Stimulated activated naive CD8-positive, alpha-beta T cell treated with anti-CD3 and anti-CD28 coated beads, Interleukin-15, Interleukin-2, amounts not matched to agents 100 ng/mL and 50 ng/mL, for 24 hours (primary cell): ENCODE measurements around the gene ACADS.

Source experiments
- H3K27ac Mint-ChIP-seq: one replicate; pipeline ENCODE4 v1.8.0; 2021; ENCODE audit warnings: mild to moderate bottlenecking, mixed read lengths
- H3K27me3 Mint-ChIP-seq: one replicate; pipeline ENCODE4 v1.8.0; 2021; ENCODE audit warnings: mixed read lengths
- H3K36me3 Mint-ChIP-seq: one replicate; pipeline ENCODE4 v1.8.0; 2021; ENCODE audit warnings: low read depth, mixed read lengths
- H3K4me1 Mint-ChIP-seq: one replicate; pipeline ENCODE4 v1.8.0; 2021; ENCODE audit warnings: low read depth, mixed read lengths
- H3K4me3 Mint-ChIP-seq: one replicate; pipeline ENCODE4 v1.8.0; 2021; ENCODE audit warnings: mild to moderate bottlenecking, mixed read lengths
- H3K9me3 Mint-ChIP-seq: one replicate; pipeline ENCODE4 v1.8.0; 2021; ENCODE audit warnings: mixed read lengths

The ACADS gene

GRCh38 chr12:120750806-120751205 lies 25.2 kb downstream of the ACADS start:
- Mint-ChIP-seq H3K4me1 (peaks cover 12% of the 10 kb centered on the region), H3K27ac (no peak overlapping the region), H3K27me3 (peaks cover 5% of the 10 kb centered on the region), H3K36me3 (no peaks in the 10 kb centered on the region), H3K9me3 (no peaks in the 10 kb centered on the region), H3K4me3 (no peak overlapping the region)

DNA sequence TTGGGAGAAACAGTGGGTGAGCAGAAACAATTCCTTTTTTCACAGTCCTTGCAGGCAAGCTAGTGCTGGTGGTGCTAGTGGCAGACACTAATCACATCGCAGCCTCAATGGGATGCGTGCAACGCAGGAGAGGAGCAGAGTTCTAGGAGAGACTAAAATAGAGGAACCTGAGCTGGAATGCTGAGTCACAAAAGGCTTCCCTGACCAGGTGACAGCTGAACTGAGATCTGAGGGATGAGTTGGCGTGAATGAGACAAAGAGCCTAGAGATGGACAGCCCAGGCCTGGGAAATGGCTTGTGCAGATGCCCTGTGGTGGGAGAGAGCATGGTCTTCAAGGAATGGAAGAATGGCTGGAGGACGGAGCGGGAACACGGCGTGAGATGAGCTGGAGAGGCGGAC lies 25.8 kb downstream of the ACADS start:
- Mint-ChIP-seq H3K27me3 (peaks cover 5% of the 10 kb centered on the region), H3K36me3 (no peaks in the 10 kb centered on the region), H3K4me1 (peaks cover 12% of the 10 kb centered on the region), H3K4me3 (no peak overlapping the region), H3K27ac (no peak overlapping the region), H3K9me3 (no peaks in the 10 kb centered on the region)

DNA sequence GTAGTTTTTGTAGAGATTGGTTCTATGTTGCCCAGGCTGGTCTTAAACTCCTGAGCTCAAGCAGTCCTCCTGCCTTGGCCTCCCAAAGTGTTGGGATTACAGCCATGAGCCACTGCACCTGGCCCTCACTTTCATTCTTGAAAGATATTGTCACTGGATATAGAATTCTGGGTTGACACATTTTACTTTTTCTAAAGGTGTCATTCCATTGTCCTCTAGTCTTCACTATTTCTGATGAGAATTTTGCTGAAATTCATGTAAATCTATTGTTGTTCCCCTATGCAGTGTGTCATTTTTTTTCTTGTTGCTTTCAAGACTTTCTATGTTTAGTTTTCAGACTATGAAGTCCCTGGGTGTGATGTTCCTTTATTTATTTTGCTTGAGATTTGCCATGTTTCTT lies 29.2 kb downstream of the ACADS start:
- Mint-ChIP-seq H3K36me3 (no peaks in the 10 kb centered on the region), H3K27ac (no peak overlapping the region), H3K4me1 (peaks cover 12% of the 10 kb centered on the region), H3K27me3 (peaks cover 5% of the 10 kb centered on the region), H3K4me3 (no peak overlapping the region), H3K9me3 (no peaks in the 10 kb centered on the region)

- Mint-ChIP-seq H3K27me3 (peaks cover 5% of the 10 kb centered on the region), H3K9me3 (no peaks in the 10 kb centered on the region), H3K4me1 (peaks cover 12% of the 10 kb centered on the region), H3K36me3 (no peaks in the 10 kb centered on the region), H3K4me3 (no peak overlapping the region), H3K27ac (no peak overlapping the region)
These were observed 29.6 kb downstream of the ACADS start for GRCh38 chr12:120755269-120755668.

GRCh38 chr12:120757226-120757742 lies 31.7 kb downstream of the ACADS start:
- H3K9me3 Mint-ChIP-seq = no peaks in the 10 kb centered on the region
- peaks cover 12% of the 10 kb centered on the region for H3K4me1 Mint-ChIP-seq
- no peak overlapping the region for H3K4me3 Mint-ChIP-seq
- peaks cover 3% of the 10 kb centered on the region for H3K27me3 Mint-ChIP-seq
- peaks cover 6% of the 10 kb centered on the region for H3K36me3 Mint-ChIP-seq
- H3K27ac Mint-ChIP-seq = no peak overlapping the region

DNA sequence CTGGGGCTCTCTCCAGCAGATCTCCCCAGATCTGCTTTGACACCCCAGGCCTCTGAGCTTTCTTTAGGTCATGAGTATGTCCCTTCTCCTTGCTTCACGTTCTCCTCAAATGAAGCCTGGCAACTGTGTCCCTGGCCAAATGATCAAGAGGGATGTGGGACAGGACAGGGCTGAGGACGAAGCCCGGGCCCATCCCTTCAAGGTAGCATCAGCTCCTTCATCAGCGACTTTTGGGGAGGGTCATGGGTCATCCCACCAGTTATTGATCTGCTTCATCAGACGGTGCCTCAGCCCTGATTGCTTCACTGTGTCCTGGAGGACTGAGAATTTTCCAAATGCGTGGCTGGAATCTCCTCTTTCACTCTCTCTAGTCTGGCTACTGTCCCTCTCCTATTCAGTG lies 32.3 kb downstream of the ACADS start:
- Mint-ChIP-seq H3K36me3 (peaks cover 8% of the 10 kb centered on the region), H3K27me3 (no peaks in the 10 kb centered on the region), H3K9me3 (no peaks in the 10 kb centered on the region), H3K4me1 (peaks cover 12% of the 10 kb centered on the region), H3K27ac (no peak overlapping the region), H3K4me3 (no peak overlapping the region)

DNA sequence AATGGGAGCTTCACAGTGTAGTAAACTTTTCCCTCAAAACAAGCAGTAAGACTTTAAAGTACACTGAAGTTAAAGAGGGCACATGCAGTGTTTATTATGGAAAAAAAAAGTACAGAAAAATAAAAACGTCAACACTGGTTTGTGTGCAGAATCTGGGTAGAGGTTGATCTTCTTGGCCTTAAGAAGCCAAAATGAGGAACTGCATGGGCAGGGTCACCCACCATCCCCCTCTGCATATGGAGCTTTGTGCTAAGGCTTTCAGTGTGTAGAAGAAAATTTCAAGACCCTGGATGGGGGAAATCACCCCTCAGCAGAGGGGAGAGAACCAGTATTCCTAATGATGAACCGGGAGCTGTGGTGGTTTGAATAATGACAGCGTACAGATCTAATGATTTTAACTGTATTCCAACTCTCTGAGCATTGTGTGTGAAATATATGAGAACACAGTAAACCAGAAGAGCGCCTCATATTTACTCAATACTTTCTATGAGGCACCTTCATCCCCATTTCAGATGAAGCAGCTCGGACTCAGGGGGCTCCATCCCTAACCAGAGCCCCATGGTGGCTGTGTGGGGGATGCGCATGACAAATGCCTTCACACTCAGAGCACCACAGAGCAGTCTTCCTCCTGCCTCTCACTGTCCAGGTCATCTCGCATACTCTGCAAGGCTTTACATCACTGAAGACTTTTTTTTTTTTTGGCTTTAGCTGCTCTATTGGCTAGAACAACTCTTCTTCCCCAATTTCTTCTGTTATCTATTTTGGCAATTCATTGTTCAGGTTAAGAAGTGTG lies 33.4 kb downstream of the ACADS start:
- Mint-ChIP-seq H3K36me3 (peaks cover 8% of the 10 kb centered on the region), H3K27ac (no peak overlapping the region), H3K27me3 (no peaks in the 10 kb centered on the region), H3K4me1 (peaks cover 8% of the 10 kb centered on the region), H3K4me3 (no peak overlapping the region), H3K9me3 (no peaks in the 10 kb centered on the region)

DNA sequence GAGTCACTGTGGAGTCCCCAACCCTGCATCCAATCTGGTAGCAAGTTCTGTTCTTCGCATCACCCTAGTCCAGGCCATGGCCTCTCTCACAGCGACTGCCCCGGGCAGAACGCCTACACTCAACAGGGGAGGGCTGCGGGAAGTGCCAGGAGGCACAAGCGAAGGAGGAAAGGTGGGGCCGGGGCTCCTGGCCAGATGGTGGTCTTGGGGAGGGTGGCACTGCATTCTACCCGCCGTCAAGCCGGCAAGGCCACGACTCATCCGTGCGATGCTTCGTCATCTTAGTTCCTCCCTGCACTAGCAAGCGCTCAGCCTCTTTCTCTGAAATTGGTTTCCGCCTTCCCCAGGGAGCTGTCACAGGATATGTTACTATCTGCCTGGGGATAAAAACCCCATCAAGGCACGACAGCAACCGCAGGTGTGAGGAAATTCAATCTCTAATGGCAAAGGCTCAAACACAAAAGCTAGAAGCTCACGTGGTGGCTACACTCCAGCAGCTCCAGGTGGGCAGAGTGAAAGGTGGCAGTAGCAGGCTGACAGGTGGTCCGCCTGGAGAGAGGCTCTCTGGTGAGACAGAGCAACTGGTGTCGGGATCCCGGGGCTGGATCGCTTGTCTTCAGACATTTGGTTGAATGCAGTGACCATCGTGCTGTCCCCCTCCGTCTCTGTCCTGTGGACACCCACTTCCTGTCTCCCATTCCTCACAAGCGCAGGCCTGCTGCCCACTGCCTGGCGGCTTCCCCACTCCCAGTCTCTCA lies 34.1 kb downstream of the ACADS start:
- Mint-ChIP-seq H3K4me3 (no peak overlapping the region), H3K27me3 (no peaks in the 10 kb centered on the region), H3K9me3 (no peaks in the 10 kb centered on the region), H3K4me1 (peaks cover 8% of the 10 kb centered on the region), H3K27ac (no peak overlapping the region), H3K36me3 (peaks cover 14% of the 10 kb centered on the region)

DNA sequence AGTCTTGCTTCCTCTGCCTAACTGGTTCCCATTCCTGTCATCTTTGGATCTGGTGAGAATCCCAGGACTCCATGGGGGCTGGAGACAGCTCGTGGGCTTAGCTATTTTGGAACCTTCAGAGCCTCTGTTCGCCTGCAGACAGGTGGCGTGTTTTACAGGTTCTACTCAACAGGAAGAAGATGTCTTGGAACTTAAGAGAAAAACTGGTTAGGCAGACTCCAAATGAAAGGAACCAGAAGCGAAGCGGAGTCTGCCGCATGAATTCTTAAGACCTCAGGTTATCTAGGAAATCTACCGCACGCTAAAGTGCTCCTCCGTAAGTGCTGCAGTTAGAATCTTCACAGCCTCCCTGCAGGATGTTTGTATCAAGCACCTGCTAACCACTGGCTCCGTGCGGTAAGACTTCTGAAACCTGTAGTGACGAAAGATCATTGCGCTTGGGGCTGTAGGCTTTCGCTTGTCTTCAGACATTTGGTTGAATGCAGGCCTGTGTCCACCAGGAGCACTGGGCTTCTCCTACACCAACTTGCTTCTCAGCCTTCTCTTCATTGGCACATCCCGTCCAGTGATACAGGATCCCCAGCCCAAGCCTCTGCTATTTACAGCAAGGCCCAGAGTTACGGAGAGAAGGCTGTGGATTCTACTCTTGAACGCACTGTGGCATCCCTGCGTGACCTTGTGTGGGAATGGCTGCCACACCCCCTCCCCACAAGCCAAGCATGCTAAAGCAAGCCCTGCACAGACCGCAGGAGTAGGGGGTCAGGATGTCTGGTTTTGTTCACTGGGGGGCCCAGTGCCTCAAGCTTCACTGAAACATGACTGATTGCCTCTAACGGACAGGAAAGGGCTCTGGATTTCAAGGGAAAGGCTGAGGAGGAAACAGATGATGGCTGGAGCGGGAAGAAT lies 35.0 kb downstream of the ACADS start:
- Mint-ChIP-seq H3K36me3 (peaks cover 14% of the 10 kb centered on the region), H3K4me3 (no peak overlapping the region), H3K4me1 (peaks cover under 1% of the 10 kb centered on the region), H3K27me3 (no peaks in the 10 kb centered on the region), H3K9me3 (no peaks in the 10 kb centered on the region), H3K27ac (no peak overlapping the region)

DNA sequence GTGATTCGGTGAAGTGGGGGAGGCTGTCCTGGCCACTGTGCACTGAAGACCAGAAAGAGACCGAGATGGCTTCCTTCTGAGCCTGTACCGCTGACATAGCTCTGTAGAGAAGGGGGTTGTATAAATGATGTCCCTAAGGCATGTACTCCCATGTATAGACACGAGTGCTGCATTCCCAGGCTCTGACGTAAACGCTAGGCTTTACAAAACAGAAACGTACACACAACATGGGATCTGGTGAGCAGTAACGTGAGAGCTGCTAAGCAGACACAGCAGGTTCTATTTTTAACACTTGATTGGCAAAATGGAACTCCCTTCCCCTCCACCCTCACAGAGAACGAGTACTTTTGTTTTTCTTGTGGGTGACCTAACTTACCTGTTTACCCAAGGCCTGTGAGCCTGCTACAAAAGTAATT lies 35.9 kb downstream of the ACADS start:
- Mint-ChIP-seq H3K27ac (no peak overlapping the region), H3K4me1 (no peaks in the 10 kb centered on the region), H3K9me3 (no peaks in the 10 kb centered on the region), H3K36me3 (peaks cover 15% of the 10 kb centered on the region), H3K4me3 (no peak overlapping the region), H3K27me3 (no peaks in the 10 kb centered on the region)

DNA sequence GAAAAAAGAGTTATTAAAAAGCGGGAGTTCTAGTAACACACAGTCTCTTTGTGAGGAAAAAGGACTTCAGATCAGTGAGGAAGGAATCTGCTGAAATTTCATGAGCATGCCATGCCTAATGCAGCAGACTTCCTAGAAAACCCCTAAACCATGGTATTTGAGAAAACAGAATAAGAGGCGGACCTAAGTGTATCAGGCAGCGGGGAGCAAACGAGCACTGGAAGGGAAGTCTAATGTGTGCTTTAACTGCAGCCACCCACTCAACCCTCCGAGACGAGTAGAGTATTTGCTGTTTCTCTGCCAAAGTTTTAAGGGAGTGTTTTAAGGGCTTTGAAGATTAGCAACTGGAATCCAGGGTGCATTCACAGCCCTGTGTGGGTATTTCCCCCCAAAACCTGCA lies 36.5 kb downstream of the ACADS start:
- Mint-ChIP-seq H3K27me3 (no peaks in the 10 kb centered on the region), H3K36me3 (peaks cover 20% of the 10 kb centered on the region)

GRCh38 chr12:120763250-120763649 lies 37.6 kb downstream of the ACADS start:
- Mint-ChIP-seq H3K9me3 (no peaks in the 10 kb centered on the region), H3K4me3 (no peak overlapping the region), H3K27ac (no peak overlapping the region), H3K27me3 (no peaks in the 10 kb centered on the region), H3K36me3 (peaks cover 24% of the 10 kb centered on the region), H3K4me1 (peaks cover 4% of the 10 kb centered on the region)

More for the DNA sequence above, 36.5 kb downstream of the ACADS start:
- no peaks in the 10 kb centered on the region for H3K4me1 Mint-ChIP-seq
- no peaks in the 10 kb centered on the region for H3K9me3 Mint-ChIP-seq
- no peak overlapping the region for H3K4me3 Mint-ChIP-seq
- H3K27ac Mint-ChIP-seq = no peak overlapping the region

GRCh38 chr12:120764816-120765215 lies 39.2 kb downstream of the ACADS start:
- Mint-ChIP-seq H3K27ac (no peak overlapping the region), H3K4me1 (peaks cover 4% of the 10 kb centered on the region), H3K36me3 (peaks cover 28% of the 10 kb centered on the region), H3K4me3 (no peak overlapping the region), H3K27me3 (no peaks in the 10 kb centered on the region), H3K9me3 (no peaks in the 10 kb centered on the region)

- no peaks in the 10 kb centered on the region for H3K9me3 Mint-ChIP-seq
- no peak overlapping the region for H3K27ac Mint-ChIP-seq
- H3K4me1 Mint-ChIP-seq = peaks cover 4% of the 10 kb centered on the region
- no peaks in the 10 kb centered on the region for H3K27me3 Mint-ChIP-seq
- H3K4me3 Mint-ChIP-seq = no peak overlapping the region
- peaks cover 33% of the 10 kb centered on the region for H3K36me3 Mint-ChIP-seq
These were observed 40.9 kb downstream of the ACADS start for GRCh38 chr12:120766566-120766965.
